B cell (primary cell): ENCODE data around the gene LCE6A.

Experiments used
- EZH2 ChIP-seq: IDR thresholded peaks from 2 replicates; pipeline ENCODE4 v1.6.1; 2012; ENCODE audit warnings: borderline replicate concordance, low read depth, mild to moderate bottlenecking, moderate library complexity, low read length; ENCODE audit not compliant: insufficient read depth, poor library complexity, severe bottlenecking
- TF ChIP-seq, protein P1 (sequence below): fragments of 200-600 bp; IDR thresholded peaks from one replicate; pipeline ENCODE4 v1.8.0; 2022; ENCODE audit warnings: antibody characterized with exemption, mild to moderate bottlenecking

DNA sequence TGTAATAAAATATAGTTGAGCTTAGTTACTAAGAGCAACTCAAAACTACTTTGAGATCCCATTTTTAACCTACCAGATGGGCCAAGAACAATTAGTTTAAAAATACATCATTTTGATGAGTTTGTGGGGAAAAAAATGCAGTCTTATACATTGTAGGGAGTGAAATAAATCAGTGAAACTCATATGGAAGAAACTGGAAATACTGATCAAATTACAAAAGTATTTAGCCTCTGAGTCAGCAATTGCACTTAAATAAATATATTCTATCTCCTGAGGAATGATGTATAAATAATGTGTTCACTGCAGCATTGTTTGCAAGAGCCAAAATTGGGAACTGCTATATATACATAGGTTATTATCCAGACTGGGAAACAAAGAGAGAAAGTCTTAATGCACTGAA, 30.8 kb downstream of the LCE6A start:
- TF ChIP-seq, protein P1, sequence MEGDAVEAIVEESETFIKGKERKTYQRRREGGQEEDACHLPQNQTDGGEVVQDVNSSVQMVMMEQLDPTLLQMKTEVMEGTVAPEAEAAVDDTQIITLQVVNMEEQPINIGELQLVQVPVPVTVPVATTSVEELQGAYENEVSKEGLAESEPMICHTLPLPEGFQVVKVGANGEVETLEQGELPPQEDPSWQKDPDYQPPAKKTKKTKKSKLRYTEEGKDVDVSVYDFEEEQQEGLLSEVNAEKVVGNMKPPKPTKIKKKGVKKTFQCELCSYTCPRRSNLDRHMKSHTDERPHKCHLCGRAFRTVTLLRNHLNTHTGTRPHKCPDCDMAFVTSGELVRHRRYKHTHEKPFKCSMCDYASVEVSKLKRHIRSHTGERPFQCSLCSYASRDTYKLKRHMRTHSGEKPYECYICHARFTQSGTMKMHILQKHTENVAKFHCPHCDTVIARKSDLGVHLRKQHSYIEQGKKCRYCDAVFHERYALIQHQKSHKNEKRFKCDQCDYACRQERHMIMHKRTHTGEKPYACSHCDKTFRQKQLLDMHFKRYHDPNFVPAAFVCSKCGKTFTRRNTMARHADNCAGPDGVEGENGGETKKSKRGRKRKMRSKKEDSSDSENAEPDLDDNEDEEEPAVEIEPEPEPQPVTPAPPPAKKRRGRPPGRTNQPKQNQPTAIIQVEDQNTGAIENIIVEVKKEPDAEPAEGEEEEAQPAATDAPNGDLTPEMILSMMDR: no peak
- no peak for TF ChIP-seq EZH2
